Activated CD4-positive, alpha-beta T cell treated with anti-CD3 and anti-CD28 coated beads for 36 hours (primary cell): ENCODE results near the gene HAUS5. TPM values are rescaled to one million over a fixed set of nuclear protein-coding genes. Genes with fewer than 3 reads are reported as not detected.

Source experiments
- ATAC-seq: fragments of 200-7000 bp; cut with Tn5 transposase; one replicate; pipeline ENCODE4 v1.10.0; 2021; ENCODE audit warnings: mild to moderate bottlenecking, moderate library complexity
- CTCF ChIA-PET: fragments of 350-600 bp; sonication (Branson Sonifier 250); formaldehyde crosslinking; loops from one replicate; lab custom pipeline; 2021; ENCODE audit warnings: antibody characterized with exemption; lab: Charles Lee
- POLR2A ChIA-PET: fragments of 350-600 bp; sonication (Branson Sonifier 250); formaldehyde crosslinking; loops from one replicate; lab custom pipeline; 2021; ENCODE audit warnings: antibody characterized with exemption, inconsistent platforms; lab: Charles Lee
- DNase-seq: peaks from one replicate; pipeline ENCODE4 v3.0.0-alpha.2; 2020
- H3K27ac Mint-ChIP-seq: one replicate; pipeline ENCODE4 v1.8.0; 2021; ENCODE audit warnings: mixed read lengths
- H3K27me3 Mint-ChIP-seq: one replicate; pipeline ENCODE4 v1.8.0; 2021; ENCODE audit warnings: mixed read lengths
- H3K36me3 Mint-ChIP-seq: one replicate; pipeline ENCODE4 v1.8.0; 2021; ENCODE audit warnings: low read depth, mixed read lengths
- H3K4me1 Mint-ChIP-seq: one replicate; pipeline ENCODE4 v1.8.0; 2021; ENCODE audit warnings: mixed read lengths
- H3K4me3 Mint-ChIP-seq: one replicate; pipeline ENCODE4 v1.8.0; 2021; ENCODE audit warnings: mild to moderate bottlenecking, moderate library complexity, mixed read lengths
- H3K9me3 Mint-ChIP-seq: one replicate; pipeline ENCODE4 v1.8.0; 2021; ENCODE audit warnings: low read depth, mixed read lengths
- intact Hi-C, 2 experiments: fragments of 100-400 bp; cut with DNase I in 1 of 2; cut with micrococcal nuclease in 1 of 2; formaldehyde crosslinking; loops; one replicate each; pipeline versions ENCODE4 v1.14.2 to v1.15.1; 2022 to 2024; cut with DNase I, micrococcal nuclease
- total RNA-seq, 2 experiments: library from RNA; stranded (reverse); gene quantifications; one replicate each; pipeline ENCODE4 v1.2.3, GENCODE V29; 2021

The HAUS5 gene
- total RNA-seq = 10 to 100 TPM; 39.7 to 41.0 TPM

GRCh38 chr19:35612559-35613321 is at the start of gene HAUS5:
Gene HAUS5, plus strand, starts transcription at chr19:35612735. Its CDS starts 60 bp downstream, at chr19:35612795.
- Mint-ChIP-seq H3K4me1 (peaks cover 23% of the 10 kb centered on the region), H3K27ac (peak within 1 kb of the TSS; percentile 90), H3K9me3 (peaks cover 8% of the 10 kb centered on the region), H3K36me3 (peaks cover 12% of the 10 kb centered on the region), H3K27me3 (no peaks in the 10 kb centered on the region), H3K4me3 (peak within 1 kb of the TSS; percentile 81)
- ATAC-seq = peak; percentile 96
- ChIA-PET CTCF (interaction anchor here (0.6 to 1.4 kb wide), 8 partner anchors 11 to 494 kb away, joined by 3 to 5 read pairs (median 4); no protein-coding TSS in a partner anchor), POLR2A (interaction anchor here (0.7 to 1.0 kb wide), 2 partner anchors 16 to 36 kb away, joined by 3 to 8 read pairs; no protein-coding TSS in a partner anchor)
- DNase-seq = peak; percentile 98
- intact Hi-C loops = loop anchor here (1.0 to 5.0 kb wide), 8 partner anchors 16 to 343 kb away; partner anchors contain the start of genes COX6B1 (in 1 of the 2) and TMEM147 (in 1 of the 2)

- ATAC-seq = no peak
- ChIA-PET CTCF (interaction anchor here (0.5 to 1.2 kb wide), 2 partner anchors 19 to 27 kb away, joined by 3 read pairs; no protein-coding TSS in a partner anchor), POLR2A (no interaction called here)
- Mint-ChIP-seq H3K27ac (no peak overlapping the region), H3K9me3 (no peaks in the 10 kb centered on the region), H3K36me3 (no peaks in the 10 kb centered on the region), H3K4me3 (no peak overlapping the region), H3K27me3 (peaks cover 48% of the 10 kb centered on the region), H3K4me1 (peaks cover 5% of the 10 kb centered on the region)
- no peak for DNase-seq
- intact Hi-C loops = no loop called here
These were observed 49.8 kb upstream of the HAUS5 start for GRCh38 chr19:35562776-35563175.

- Mint-ChIP-seq H3K36me3 (no peaks in the 10 kb centered on the region), H3K4me3 (no peak within 1 kb of the TSS), H3K27ac (no peak within 1 kb of the TSS), H3K27me3 (peaks cover 48% of the 10 kb centered on the region), H3K9me3 (no peaks in the 10 kb centered on the region), H3K4me1 (peaks cover 3% of the 10 kb centered on the region)
- intact Hi-C loops = no loop called here
- POLR2A ChIA-PET = no interaction called here
- ATAC-seq (no peak), DNase-seq (no peak)
- CTCF ChIA-PET = interaction anchor here (0.5 to 1.2 kb wide), 3 partner anchors 15 to 26 kb away, joined by 3 read pairs; no protein-coding TSS in a partner anchor
These were observed 49.2 kb upstream of the HAUS5 start, which contains the start of gene ATP4A for GRCh38 chr19:35563207-35563829. Gene ATP4A, minus strand, starts transcription at chr19:35563658. Its CDS starts 29 bp downstream, at chr19:35563629.

- H3K36me3 Mint-ChIP-seq = no peaks in the 10 kb centered on the region
- POLR2A ChIA-PET = no interaction called here
- CTCF ChIA-PET = interaction anchor here (1.0 kb wide), 1 partner anchor 9 kb away, joined by 4 read pairs; no protein-coding TSS in a partner anchor
- ATAC-seq (no peak), DNase-seq (no peak)
- H3K27me3 Mint-ChIP-seq = peaks cover 39% of the 10 kb centered on the region
- no peaks in the 10 kb centered on the region for H3K9me3 Mint-ChIP-seq
- no peak overlapping the region for H3K27ac Mint-ChIP-seq
- intact Hi-C loops = no loop called here
- H3K4me1 Mint-ChIP-seq = no peaks in the 10 kb centered on the region
- no peak overlapping the region for H3K4me3 Mint-ChIP-seq
These were observed 47.3 kb upstream of the HAUS5 start for GRCh38 chr19:35565016-35565856.

DNA sequence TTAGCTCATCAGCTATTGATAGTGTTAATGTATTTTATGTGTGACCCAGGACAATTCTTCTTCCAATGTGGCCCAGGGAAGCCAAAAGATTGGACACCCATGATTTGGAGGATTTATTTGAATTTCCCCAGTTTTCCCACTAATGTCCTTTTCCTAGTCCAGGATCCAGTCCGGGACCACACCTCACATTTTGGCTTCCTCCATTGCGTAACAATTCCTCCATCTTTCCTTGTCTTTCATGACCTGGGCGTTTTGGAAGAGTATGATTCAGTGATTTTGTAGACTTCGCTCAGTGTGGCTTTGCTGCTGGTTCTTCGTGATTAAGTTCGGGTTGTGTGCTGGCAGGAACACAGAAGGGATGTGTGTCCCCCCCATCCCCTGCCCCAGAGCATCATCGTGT is 45.8 kb upstream of the HAUS5 start:
- H3K36me3 Mint-ChIP-seq = no peaks in the 10 kb centered on the region
- no peak overlapping the region for H3K27ac Mint-ChIP-seq
- DNase-seq = no peak
- POLR2A ChIA-PET = no interaction called here
- intact Hi-C loops = no loop called here
- CTCF ChIA-PET = no interaction called here
- H3K4me1 Mint-ChIP-seq = no peaks in the 10 kb centered on the region
- no peaks in the 10 kb centered on the region for H3K9me3 Mint-ChIP-seq
- ATAC-seq = no peak
- H3K4me3 Mint-ChIP-seq = no peak overlapping the region
- peaks cover 35% of the 10 kb centered on the region for H3K27me3 Mint-ChIP-seq

DNA sequence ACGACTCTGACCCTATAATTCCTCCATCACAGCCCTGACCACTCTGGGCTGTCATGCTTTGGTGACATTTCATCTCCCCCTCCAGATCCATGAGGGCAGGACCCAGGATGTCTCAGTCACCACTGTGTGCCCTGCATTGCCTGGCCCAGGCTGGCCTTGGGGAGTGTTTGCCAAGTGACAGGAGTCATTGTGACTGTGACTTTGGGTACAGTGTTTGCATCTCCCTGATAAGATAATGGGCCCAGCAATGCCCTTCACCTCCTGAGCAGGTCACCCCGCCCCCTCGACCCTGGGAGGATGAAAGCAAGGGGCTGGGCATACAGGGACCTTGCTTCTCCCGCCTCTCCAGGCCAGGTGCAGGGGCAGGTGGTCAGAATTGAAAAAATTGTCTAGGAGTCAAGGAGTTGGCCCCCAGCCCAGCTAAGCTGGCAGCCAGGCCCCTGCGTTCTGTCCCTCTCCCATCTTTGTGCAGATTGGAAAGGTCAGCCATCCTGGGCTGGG is 43.2 kb upstream of the HAUS5 start:
- H3K27ac Mint-ChIP-seq = no peak overlapping the region
- H3K4me1 Mint-ChIP-seq = no peaks in the 10 kb centered on the region
- ATAC-seq (no peak), DNase-seq (no peak)
- intact Hi-C loops = no loop called here
- no peaks in the 10 kb centered on the region for H3K9me3 Mint-ChIP-seq
- peaks cover 25% of the 10 kb centered on the region for H3K27me3 Mint-ChIP-seq
- ChIA-PET POLR2A (no interaction called here), CTCF (no interaction called here)
- no peak overlapping the region for H3K4me3 Mint-ChIP-seq
- H3K36me3 Mint-ChIP-seq = no peaks in the 10 kb centered on the region

GRCh38 chr19:35571406-35571965 is 41.0 kb upstream of the HAUS5 start:
- DNase-seq = no peak
- H3K4me3 Mint-ChIP-seq = no peak overlapping the region
- no peak overlapping the region for H3K27ac Mint-ChIP-seq
- intact Hi-C loops = no loop called here
- peaks cover 11% of the 10 kb centered on the region for H3K9me3 Mint-ChIP-seq
- peaks cover 13% of the 10 kb centered on the region for H3K36me3 Mint-ChIP-seq
- no peaks in the 10 kb centered on the region for H3K4me1 Mint-ChIP-seq
- ChIA-PET POLR2A (no interaction called here), CTCF (no interaction called here)
- peak; percentile 55 for ATAC-seq
- peaks cover 20% of the 10 kb centered on the region for H3K27me3 Mint-ChIP-seq

GRCh38 chr19:35577918-35578317 is 34.6 kb upstream of the HAUS5 start:
- H3K9me3 Mint-ChIP-seq = peaks cover 18% of the 10 kb centered on the region
- H3K27me3 Mint-ChIP-seq = peaks cover 2% of the 10 kb centered on the region
- no peak overlapping the region for H3K4me3 Mint-ChIP-seq
- peaks cover 18% of the 10 kb centered on the region for H3K36me3 Mint-ChIP-seq
- H3K4me1 Mint-ChIP-seq = no peaks in the 10 kb centered on the region
- ChIA-PET POLR2A (no interaction called here), CTCF (interaction anchor here (1.3 kb wide), 1 partner anchor 13 kb away, joined by 3 read pairs; no protein-coding TSS in a partner anchor)
- intact Hi-C loops = no loop called here
- H3K27ac Mint-ChIP-seq = no peak overlapping the region
- no peak for DNase-seq
- no peak for ATAC-seq

- peaks cover 18% of the 10 kb centered on the region for H3K36me3 Mint-ChIP-seq
- POLR2A ChIA-PET = no interaction called here
- no peak overlapping the region for H3K4me3 Mint-ChIP-seq
- peaks cover 5% of the 10 kb centered on the region for H3K27me3 Mint-ChIP-seq
- DNase-seq = no peak
- no peak overlapping the region for H3K27ac Mint-ChIP-seq
- H3K4me1 Mint-ChIP-seq = no peaks in the 10 kb centered on the region
- CTCF ChIA-PET = interaction anchor here (0.8 to 1.3 kb wide), 2 partner anchors 13 to 31 kb away, joined by 3 read pairs; no protein-coding TSS in a partner anchor
- no peak for ATAC-seq
- intact Hi-C loops = no loop called here
- peaks cover 18% of the 10 kb centered on the region for H3K9me3 Mint-ChIP-seq
These were observed 33.8 kb upstream of the HAUS5 start for GRCh38 chr19:35578707-35579106.

GRCh38 chr19:35582760-35583159 is 29.8 kb upstream of the HAUS5 start:
- H3K27me3 Mint-ChIP-seq = peaks cover 14% of the 10 kb centered on the region
- DNase-seq = no peak
- CTCF ChIA-PET = no interaction called here
- intact Hi-C loops = no loop called here
- H3K27ac Mint-ChIP-seq = no peak overlapping the region
- H3K4me1 Mint-ChIP-seq = no peaks in the 10 kb centered on the region
- H3K4me3 Mint-ChIP-seq = no peak overlapping the region
- POLR2A ChIA-PET = interaction anchor here (0.6 kb wide), 1 partner anchor 180 kb away, joined by 5 read pairs; no protein-coding TSS in a partner anchor
- no peaks in the 10 kb centered on the region for H3K9me3 Mint-ChIP-seq
- H3K36me3 Mint-ChIP-seq = no peaks in the 10 kb centered on the region
- ATAC-seq = no peak
